PFSK-1 (cell line): ENCODE results near the gene EBF4.

Experiments
- FOXP2 ChIP-seq: optimal IDR thresholded peaks from 2 replicates; pipeline ENCODE3; 2011; ENCODE audit warnings: borderline replicate concordance, control low read depth, inconsistent platforms; ENCODE audit not compliant: insufficient read depth; ENCODE audit errors: extremely low read length, extremely low read depth
- POLR2AphosphoS5 ChIP-seq: IDR thresholded peaks from 2 replicates; pipeline ENCODE4 v1.6.1; 2012; ENCODE audit warnings: low read depth, mild to moderate bottlenecking, control low read depth, low read length, moderate library complexity
- REST ChIP-seq, 2 experiments: IDR thresholded peaks; 2 replicates each; pipeline versions ENCODE4 v1.6.1 to v1.8.0; 2011 to 2012; ENCODE audit warnings: low read depth in 2 of 2, low read length in 2 of 2, control low read depth in 1 of 2, inconsistent platforms in 1 of 2, mild to moderate bottlenecking in 1 of 2, moderate library complexity in 1 of 2; ENCODE audit not compliant: insufficient read depth in 1 of 2
- SIN3A ChIP-seq: IDR thresholded peaks from 2 replicates; pipeline ENCODE4 v1.6.1; 2012; ENCODE audit warnings: mild to moderate bottlenecking, low read length, moderate library complexity, borderline replicate concordance; ENCODE audit not compliant: insufficient read depth

- TF ChIP-seq FOXP2 (no peak), REST (IDR thresholded peaks at IDR 0.05; ENCODE audit: insufficient read depth in 1 of 2, low read depth in 2 of 2, low read length in 2 of 2) (no peak), POLR2AphosphoS5 (no peak), SIN3A (no peak)
Observed at GRCh38 chr20:2706688-2707352, 14.2 kb downstream of the EBF4 start.
